Raji (cell line): ENCODE measurements around the gene DNAJB5.

ENCODE experiments used
- POLR2A ChIP-seq: IDR thresholded peaks from 2 replicates; pipeline ENCODE4 v1.6.1; 2011; ENCODE audit warnings: low read depth, low read length, control low read depth; ENCODE audit not compliant: insufficient read depth

The DNAJB5 gene

GRCh38 chr9:34994260-34994899 lies 4.8 kb downstream of the DNAJB5 start:
- TF ChIP-seq POLR2A = no peak

GRCh38 chr9:34994900-34995669 lies 5.5 kb downstream of the DNAJB5 start:
- TF ChIP-seq POLR2A = no peak

- TF ChIP-seq POLR2A = no peak
Measured at GRCh38 chr9:34995670-34996060, 6.1 kb downstream of the DNAJB5 start.

- TF ChIP-seq POLR2A = no peak
Measured at GRCh38 chr9:34996181-34996904, 6.8 kb downstream of the DNAJB5 start.

GRCh38 chr9:34996905-34997279 lies 7.3 kb downstream of the DNAJB5 start:
- no peak for TF ChIP-seq POLR2A

- TF ChIP-seq POLR2A = no peak
Measured at GRCh38 chr9:34997379-34997781, 7.8 kb downstream of the DNAJB5 start.

GRCh38 chr9:34998266-34998665 lies 8.7 kb downstream of the DNAJB5 start:
- TF ChIP-seq POLR2A = no peak

GRCh38 chr9:34999576-34999975 lies 10.0 kb downstream of the DNAJB5 start:
- no peak for TF ChIP-seq POLR2A

GRCh38 chr9:35000535-35001284 lies 11.2 kb downstream of the DNAJB5 start:
- no peak for TF ChIP-seq POLR2A

GRCh38 chr9:35001285-35001677 lies 11.7 kb downstream of the DNAJB5 start:
- no peak for TF ChIP-seq POLR2A

- TF ChIP-seq POLR2A = no peak
Measured at GRCh38 chr9:35001803-35002502, 12.4 kb downstream of the DNAJB5 start.

- no peak for TF ChIP-seq POLR2A
Measured at GRCh38 chr9:35002623-35003022, 13.1 kb downstream of the DNAJB5 start.

- TF ChIP-seq POLR2A = no peak
Measured at GRCh38 chr9:35010351-35010958, 20.9 kb downstream of the DNAJB5 start.

- no peak for TF ChIP-seq POLR2A
Measured at GRCh38 chr9:35014517-35014916, 25.0 kb downstream of the DNAJB5 start.
